ENCODE results near the gene GRIN2B. TPM values are rescaled to one million over a fixed set of nuclear protein-coding genes. Genes with fewer than 3 reads are reported as not detected.

The GRIN2B gene
- total RNA-seq (under 1 TPM; 0.03 TPM), polyA plus RNA-seq (not detected)
- long read RNA-seq, donor 1, result 0 reads
- long read RNA-seq, donor 2, partial matches to known transcripts, result 0 of 1 reads
- long read RNA-seq, donor 2, other reads (novel, unspliced or antisense), result 1 of 1 reads

GRCh38 chr12:13981296-13981962 lies at the start of gene GRIN2B:
TSS of gene GRIN2B (minus strand) at chr12:13981602. CDS start at chr12:13866208, 115,394 bp downstream.
- Histone ChIP-seq H3K4me1 (ENCODE audit: control insufficient read depth in 1 of 2, insufficient read depth in 2 of 2, low read length in 2 of 2) (peaks cover 0 to 3% of the 10 kb centered on the region in 2 donors), H3K27me3 (ENCODE audit: control insufficient read depth in 1 of 2, insufficient read depth in 2 of 2, low read length in 1 of 2) (peaks cover 3 to 5% of the 10 kb centered on the region in 2 donors), H3K4me3 (ENCODE audit: low read length in 2 of 2) (peak within 1 kb of the TSS in 1 of 2 donors; percentile 41), H3K27ac (ENCODE audit: low read depth in 1 of 2, low read length in 2 of 2) (no peak within 1 kb of the TSS), H3K36me3 (ENCODE audit: control insufficient read depth in 1 of 2, insufficient read depth in 2 of 2, low read length in 1 of 2) (no peaks in the 10 kb centered on the region), H3K9me3 (ENCODE audit: control insufficient read depth, low read length) (peaks cover 1% of the 10 kb centered on the region)
- intact Hi-C loops (cut with DNase I), result no loop called here
- WGBS, 2 donors, result 0 to 1% methylated on average over 28 to 37 of the region's 37 CpGs
- ATAC-seq (ENCODE audit: low FRiP score), result no peak
- DNase-seq, result no peak

DNA sequence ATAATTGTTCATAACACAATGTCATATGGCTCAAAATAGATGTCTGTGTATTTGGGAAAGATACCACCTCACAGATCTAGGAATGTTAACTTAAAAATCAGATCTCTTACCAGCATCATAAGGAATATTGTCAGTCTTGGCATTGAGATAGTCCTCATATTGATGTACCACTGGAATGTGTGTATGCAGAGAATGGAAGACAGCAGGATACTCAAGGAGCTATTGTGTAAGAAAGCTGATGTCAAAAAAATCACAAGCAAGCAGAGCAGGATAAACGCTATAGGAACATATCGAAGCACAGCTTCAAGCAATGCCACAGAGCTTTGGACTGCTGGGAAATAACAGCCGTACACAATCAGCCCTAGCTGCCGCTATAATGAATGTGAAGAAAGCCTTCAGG lies 45.1 kb upstream of the GRIN2B start:
- Histone ChIP-seq H3K36me3 (ENCODE audit: control insufficient read depth in 1 of 2, insufficient read depth in 2 of 2, low read length in 1 of 2) (no peaks in the 10 kb centered on the region), H3K4me1 (ENCODE audit: control insufficient read depth in 1 of 2, insufficient read depth in 2 of 2, low read length in 2 of 2) (no peaks in the 10 kb centered on the region), H3K4me3 (ENCODE audit: low read length in 2 of 2) (no peak overlapping the region), H3K27me3 (ENCODE audit: control insufficient read depth in 1 of 2, insufficient read depth in 2 of 2, low read length in 1 of 2) (no peaks in the 10 kb centered on the region), H3K27ac (ENCODE audit: low read depth in 1 of 2, low read length in 2 of 2) (no peak overlapping the region), H3K9me3 (ENCODE audit: control insufficient read depth, low read length) (no peaks in the 10 kb centered on the region)
- WGBS, 2 donors, result 91 to 93% methylated on average over 4 of the region's 4 CpGs
- DNase-seq (no peak), ATAC-seq (ENCODE audit: low FRiP score) (no peak)
- intact Hi-C loops (cut with DNase I), result no loop called here

GRCh38 chr12:14024591-14024990 lies 43.2 kb upstream of the GRIN2B start:
- ATAC-seq (ENCODE audit: low FRiP score) (no peak), DNase-seq (no peak)
- Histone ChIP-seq H3K4me3 (ENCODE audit: low read length in 2 of 2) (no peak overlapping the region), H3K4me1 (ENCODE audit: control insufficient read depth in 1 of 2, insufficient read depth in 2 of 2, low read length in 2 of 2) (no peaks in the 10 kb centered on the region), H3K27me3 (ENCODE audit: control insufficient read depth in 1 of 2, insufficient read depth in 2 of 2, low read length in 1 of 2) (no peaks in the 10 kb centered on the region), H3K36me3 (ENCODE audit: control insufficient read depth in 1 of 2, insufficient read depth in 2 of 2, low read length in 1 of 2) (no peaks in the 10 kb centered on the region), H3K9me3 (ENCODE audit: control insufficient read depth, low read length) (no peaks in the 10 kb centered on the region), H3K27ac (ENCODE audit: low read depth in 1 of 2, low read length in 2 of 2) (no peak overlapping the region)
- intact Hi-C loops (cut with DNase I), result no loop called here

DNA sequence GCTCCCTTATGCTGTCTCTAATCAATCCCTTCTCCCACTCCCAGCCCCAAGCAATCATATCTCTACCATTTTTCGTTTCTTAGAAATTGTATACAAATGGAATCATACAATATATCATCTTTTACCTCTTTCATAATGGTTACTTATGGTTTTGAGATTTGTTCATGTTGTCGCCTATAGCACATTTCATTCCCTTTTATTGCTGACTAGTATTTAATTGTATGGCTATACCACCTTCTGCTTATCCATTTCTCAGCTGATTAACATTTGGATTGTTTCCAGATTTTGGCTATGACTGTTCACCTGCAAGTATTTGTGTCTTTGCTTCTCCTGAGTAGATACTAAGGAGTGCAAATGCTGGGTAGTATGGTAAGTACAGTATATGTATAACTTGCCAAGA lies 36.7 kb upstream of the GRIN2B start:
- WGBS, 2 donors, result 69 to 72% methylated on average over 2 of the region's 2 CpGs
- ATAC-seq (ENCODE audit: low FRiP score) (no peak), DNase-seq (no peak)
- Histone ChIP-seq H3K4me3 (ENCODE audit: low read length in 2 of 2) (no peak overlapping the region), H3K9me3 (ENCODE audit: control insufficient read depth, low read length) (no peaks in the 10 kb centered on the region), H3K27me3 (ENCODE audit: control insufficient read depth in 1 of 2, insufficient read depth in 2 of 2, low read length in 1 of 2) (peaks cover 0 to 2% of the 10 kb centered on the region in 2 donors), H3K27ac (ENCODE audit: low read depth in 1 of 2, low read length in 2 of 2) (no peak overlapping the region), H3K36me3 (ENCODE audit: control insufficient read depth in 1 of 2, insufficient read depth in 2 of 2, low read length in 1 of 2) (no peaks in the 10 kb centered on the region), H3K4me1 (ENCODE audit: control insufficient read depth in 1 of 2, insufficient read depth in 2 of 2, low read length in 2 of 2) (no peaks in the 10 kb centered on the region)
- intact Hi-C loops (cut with DNase I), result no loop called here

DNA sequence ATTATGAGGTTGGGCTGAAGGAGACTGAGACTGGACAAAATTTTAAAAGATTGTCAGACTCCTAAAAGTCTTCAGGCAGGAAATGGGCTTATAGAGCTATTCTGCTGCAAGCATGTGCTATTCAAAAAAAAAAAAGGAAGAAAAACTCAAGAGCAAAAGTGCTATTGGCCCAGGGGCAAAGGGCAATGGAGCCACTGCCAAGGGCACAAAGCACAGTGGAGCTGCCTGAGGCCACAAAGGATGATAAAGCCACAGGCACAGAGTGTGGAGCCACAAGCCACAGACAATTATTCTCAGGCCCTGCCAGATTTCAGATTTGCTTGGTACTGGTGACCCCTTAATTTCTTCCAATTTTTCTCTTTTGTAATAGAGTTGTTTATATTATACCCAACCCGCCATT lies 29.6 kb upstream of the GRIN2B start:
- intact Hi-C loops (cut with DNase I), result no loop called here
- no peak for ATAC-seq (ENCODE audit: low FRiP score)
- no peaks in the 10 kb centered on the region for H3K36me3 ChIP-seq (ENCODE audit: control insufficient read depth in 1 of 2, insufficient read depth in 2 of 2, low read length in 1 of 2)
- H3K4me1 ChIP-seq (ENCODE audit: control insufficient read depth in 1 of 2, insufficient read depth in 2 of 2, low read length in 2 of 2), result no peaks in the 10 kb centered on the region
- H3K9me3 ChIP-seq (ENCODE audit: control insufficient read depth, low read length), result no peaks in the 10 kb centered on the region
- H3K27me3 ChIP-seq (ENCODE audit: control insufficient read depth in 1 of 2, insufficient read depth in 2 of 2, low read length in 1 of 2), result no peaks in the 10 kb centered on the region
- H3K4me3 ChIP-seq (ENCODE audit: low read length in 2 of 2), result no peak overlapping the region
- 79 to 97% methylated on average over 1 of the region's 1 CpG for WGBS, 2 donors
- H3K27ac ChIP-seq (ENCODE audit: low read depth in 1 of 2, low read length in 2 of 2), result no peak overlapping the region
- no peak for DNase-seq

- Histone ChIP-seq H3K27me3 (ENCODE audit: control insufficient read depth in 1 of 2, insufficient read depth in 2 of 2, low read length in 1 of 2) (no peaks in the 10 kb centered on the region), H3K36me3 (ENCODE audit: control insufficient read depth in 1 of 2, insufficient read depth in 2 of 2, low read length in 1 of 2) (no peaks in the 10 kb centered on the region), H3K4me3 (ENCODE audit: low read length in 2 of 2) (no peak overlapping the region), H3K27ac (ENCODE audit: low read depth in 1 of 2, low read length in 2 of 2) (no peak overlapping the region), H3K9me3 (ENCODE audit: control insufficient read depth, low read length) (no peaks in the 10 kb centered on the region), H3K4me1 (ENCODE audit: control insufficient read depth in 1 of 2, insufficient read depth in 2 of 2, low read length in 2 of 2) (no peaks in the 10 kb centered on the region)
- intact Hi-C loops (cut with DNase I), result no loop called here
- no peak for DNase-seq
- 7 to 12% methylated on average over 2 of the region's 2 CpGs for WGBS, 2 donors
- ATAC-seq (ENCODE audit: low FRiP score), result no peak
Observed at GRCh38 chr12:14007639-14008038, 26.2 kb upstream of the GRIN2B start.

- 83 to 84% methylated on average over 4 of the region's 4 CpGs for WGBS, 2 donors
- Histone ChIP-seq H3K36me3 (ENCODE audit: control insufficient read depth in 1 of 2, insufficient read depth in 2 of 2, low read length in 1 of 2) (no peaks in the 10 kb centered on the region), H3K27me3 (ENCODE audit: control insufficient read depth in 1 of 2, insufficient read depth in 2 of 2, low read length in 1 of 2) (no peaks in the 10 kb centered on the region), H3K9me3 (ENCODE audit: control insufficient read depth, low read length) (no peaks in the 10 kb centered on the region), H3K4me3 (ENCODE audit: low read length in 2 of 2) (no peak overlapping the region), H3K4me1 (ENCODE audit: control insufficient read depth in 1 of 2, insufficient read depth in 2 of 2, low read length in 2 of 2) (no peaks in the 10 kb centered on the region), H3K27ac (ENCODE audit: low read depth in 1 of 2, low read length in 2 of 2) (no peak overlapping the region)
- intact Hi-C loops (cut with DNase I), result no loop called here
- ATAC-seq (ENCODE audit: low FRiP score) (no peak), DNase-seq (no peak)
Observed at GRCh38 chr12:13992585-13992984, 11.2 kb upstream of the GRIN2B start.

GRCh38 chr12:13992106-13992505 lies 10.7 kb upstream of the GRIN2B start:
- intact Hi-C loops (cut with DNase I), result no loop called here
- DNase-seq, result no peak
- H3K4me3 ChIP-seq (ENCODE audit: low read length in 2 of 2), result no peak overlapping the region
- no peaks in the 10 kb centered on the region for H3K4me1 ChIP-seq (ENCODE audit: control insufficient read depth in 1 of 2, insufficient read depth in 2 of 2, low read length in 2 of 2)
- H3K27me3 ChIP-seq (ENCODE audit: control insufficient read depth in 1 of 2, insufficient read depth in 2 of 2, low read length in 1 of 2), result no peaks in the 10 kb centered on the region
- H3K36me3 ChIP-seq (ENCODE audit: control insufficient read depth in 1 of 2, insufficient read depth in 2 of 2, low read length in 1 of 2), result no peaks in the 10 kb centered on the region
- no peak for ATAC-seq (ENCODE audit: low FRiP score)
- H3K27ac ChIP-seq (ENCODE audit: low read depth in 1 of 2, low read length in 2 of 2), result no peak overlapping the region
- H3K9me3 ChIP-seq (ENCODE audit: control insufficient read depth, low read length), result no peaks in the 10 kb centered on the region

GRCh38 chr12:13986031-13986430 lies 4.6 kb upstream of the GRIN2B start:
- no peak for ATAC-seq (ENCODE audit: low FRiP score)
- H3K4me3 ChIP-seq (ENCODE audit: low read length in 2 of 2), result no peak overlapping the region
- no peak for DNase-seq
- no peaks in the 10 kb centered on the region for H3K36me3 ChIP-seq (ENCODE audit: control insufficient read depth in 1 of 2, insufficient read depth in 2 of 2, low read length in 1 of 2)
- peaks cover 0 to 3% of the 10 kb centered on the region in 2 donors for H3K4me1 ChIP-seq (ENCODE audit: control insufficient read depth in 1 of 2, insufficient read depth in 2 of 2, low read length in 2 of 2)
- no peak overlapping the region for H3K27ac ChIP-seq (ENCODE audit: low read depth in 1 of 2, low read length in 2 of 2)
- H3K9me3 ChIP-seq (ENCODE audit: control insufficient read depth, low read length), result peaks cover 1% of the 10 kb centered on the region
- H3K27me3 ChIP-seq (ENCODE audit: control insufficient read depth in 1 of 2, insufficient read depth in 2 of 2, low read length in 1 of 2), result peaks cover 3 to 5% of the 10 kb centered on the region in 2 donors
- WGBS, 2 donors, result 72 to 77% methylated on average over 3 of the region's 3 CpGs
- intact Hi-C loops (cut with DNase I), result no loop called here

All from aorta (tissue), 5 donors.